ENCODE results near the gene KCTD17.

DNA sequence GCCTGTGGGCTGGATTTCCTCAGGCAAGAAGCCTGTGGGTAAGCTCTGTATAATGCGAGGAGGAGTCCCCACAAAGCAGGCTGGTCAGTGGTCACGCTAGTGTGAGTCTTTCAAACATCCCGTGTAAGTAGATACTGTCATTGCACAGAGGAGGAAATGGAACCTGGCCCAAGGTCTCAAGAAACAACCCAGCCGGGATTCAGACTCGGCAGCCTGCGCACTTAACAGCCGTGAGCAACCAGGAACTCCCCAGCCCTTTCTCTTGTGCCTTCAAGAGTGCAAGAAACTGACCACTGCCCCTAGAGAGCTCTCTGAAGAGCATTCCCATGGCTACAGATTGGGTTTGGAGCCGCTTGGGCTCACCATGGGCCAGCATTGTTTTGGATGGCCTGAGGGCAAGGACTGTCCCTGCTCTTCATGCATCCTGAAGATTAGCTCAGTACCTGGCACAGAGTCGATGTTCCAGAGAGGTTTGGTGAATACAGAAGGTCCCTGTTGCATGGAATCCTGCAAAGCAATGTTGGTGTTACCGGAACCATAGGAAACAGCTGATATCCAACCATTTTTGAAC lies 26.0 kb upstream of the KCTD17 start:
- TF ChIP-seq, protein P1, sequence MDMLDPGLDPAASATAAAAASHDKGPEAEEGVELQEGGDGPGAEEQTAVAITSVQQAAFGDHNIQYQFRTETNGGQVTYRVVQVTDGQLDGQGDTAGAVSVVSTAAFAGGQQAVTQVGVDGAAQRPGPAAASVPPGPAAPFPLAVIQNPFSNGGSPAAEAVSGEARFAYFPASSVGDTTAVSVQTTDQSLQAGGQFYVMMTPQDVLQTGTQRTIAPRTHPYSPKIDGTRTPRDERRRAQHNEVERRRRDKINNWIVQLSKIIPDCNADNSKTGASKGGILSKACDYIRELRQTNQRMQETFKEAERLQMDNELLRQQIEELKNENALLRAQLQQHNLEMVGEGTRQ (IDR thresholded peaks at IDR 0.05) = no peak
- TF ChIP-seq, protein P2, sequence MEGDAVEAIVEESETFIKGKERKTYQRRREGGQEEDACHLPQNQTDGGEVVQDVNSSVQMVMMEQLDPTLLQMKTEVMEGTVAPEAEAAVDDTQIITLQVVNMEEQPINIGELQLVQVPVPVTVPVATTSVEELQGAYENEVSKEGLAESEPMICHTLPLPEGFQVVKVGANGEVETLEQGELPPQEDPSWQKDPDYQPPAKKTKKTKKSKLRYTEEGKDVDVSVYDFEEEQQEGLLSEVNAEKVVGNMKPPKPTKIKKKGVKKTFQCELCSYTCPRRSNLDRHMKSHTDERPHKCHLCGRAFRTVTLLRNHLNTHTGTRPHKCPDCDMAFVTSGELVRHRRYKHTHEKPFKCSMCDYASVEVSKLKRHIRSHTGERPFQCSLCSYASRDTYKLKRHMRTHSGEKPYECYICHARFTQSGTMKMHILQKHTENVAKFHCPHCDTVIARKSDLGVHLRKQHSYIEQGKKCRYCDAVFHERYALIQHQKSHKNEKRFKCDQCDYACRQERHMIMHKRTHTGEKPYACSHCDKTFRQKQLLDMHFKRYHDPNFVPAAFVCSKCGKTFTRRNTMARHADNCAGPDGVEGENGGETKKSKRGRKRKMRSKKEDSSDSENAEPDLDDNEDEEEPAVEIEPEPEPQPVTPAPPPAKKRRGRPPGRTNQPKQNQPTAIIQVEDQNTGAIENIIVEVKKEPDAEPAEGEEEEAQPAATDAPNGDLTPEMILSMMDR (IDR thresholded peaks at IDR 0.05) = no peak
- TF ChIP-seq ZNF302 (CRISPR knock-in tag; IDR thresholded peaks at IDR 0.05) (no peak), CEBPB (IDR thresholded peaks at IDR 0.05) (no peak), POLR2A (IDR thresholded peaks at IDR 0.05; ENCODE audit: low read length) (no peak), MAFK (IDR thresholded peaks at IDR 0.05; ENCODE audit: partially characterized antibody) (no peak), FOSL2 (IDR thresholded peaks at IDR 0.05) (no peak), FOSL2 (CRISPR knock-in tag; IDR thresholded peaks at IDR 0.05) (no peak), PHF8 (IDR thresholded peaks at IDR 0.05; ENCODE audit: borderline replicate concordance, low read depth) (no peak), SREBF2 (IDR thresholded peaks at IDR 0.05) (no peak), CHD2 (IDR thresholded peaks at IDR 0.05; ENCODE audit: low read length, partially characterized antibody) (no peak), ESRRA (IDR thresholded peaks at IDR 0.05; ENCODE audit: borderline replicate concordance, low read length) (no peak)
- TF ChIP-seq, protein P3, sequence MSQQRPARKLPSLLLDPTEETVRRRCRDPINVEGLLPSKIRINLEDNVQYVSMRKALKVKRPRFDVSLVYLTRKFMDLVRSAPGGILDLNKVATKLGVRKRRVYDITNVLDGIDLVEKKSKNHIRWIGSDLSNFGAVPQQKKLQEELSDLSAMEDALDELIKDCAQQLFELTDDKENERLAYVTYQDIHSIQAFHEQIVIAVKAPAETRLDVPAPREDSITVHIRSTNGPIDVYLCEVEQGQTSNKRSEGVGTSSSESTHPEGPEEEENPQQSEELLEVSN (IDR thresholded peaks at IDR 0.05; ENCODE audit: borderline replicate concordance, low read depth) = no peak

All from A549 (cell line).